SK-N-SH (cell line): ENCODE data around the gene TRPV3.

Experiments used
- EP300 ChIP-seq, 2 experiments: IDR thresholded peaks; 2 replicates each; pipeline versions ENCODE4 v1.4.0 to v1.6.1; 2012; ENCODE audit warnings: borderline replicate concordance in 1 of 2, low read depth in 1 of 2, low read length in 1 of 2
- POLR2AphosphoS5 ChIP-seq: IDR thresholded peaks from 2 replicates; pipeline ENCODE4 v1.6.1; 2012; ENCODE audit warnings: low read depth, low read length
- SMC3 ChIP-seq: IDR thresholded peaks from 2 replicates; pipeline ENCODE4 v1.6.1; 2012; ENCODE audit warnings: low read depth, low read length, improper control_type of control experiment
- TF ChIP-seq, protein P1 (sequence below): fragments of 200-600 bp; sonication (generic); IDR thresholded peaks from 2 replicates; pipeline ENCODE4 v1.6.1; 2017; ENCODE audit warnings: antibody characterized with exemption, mild to moderate bottlenecking, moderate library complexity
- TF ChIP-seq, protein P2 (sequence below): IDR thresholded peaks from 2 replicates; pipeline ENCODE4 v1.6.1; 2012; ENCODE audit warnings: mild to moderate bottlenecking, low read depth, low read length, moderate library complexity
- TF ChIP-seq, protein P3 (sequence below): IDR thresholded peaks from 2 replicates; pipeline ENCODE4 v1.4.0; 2012; ENCODE audit warnings: low read depth

DNA sequence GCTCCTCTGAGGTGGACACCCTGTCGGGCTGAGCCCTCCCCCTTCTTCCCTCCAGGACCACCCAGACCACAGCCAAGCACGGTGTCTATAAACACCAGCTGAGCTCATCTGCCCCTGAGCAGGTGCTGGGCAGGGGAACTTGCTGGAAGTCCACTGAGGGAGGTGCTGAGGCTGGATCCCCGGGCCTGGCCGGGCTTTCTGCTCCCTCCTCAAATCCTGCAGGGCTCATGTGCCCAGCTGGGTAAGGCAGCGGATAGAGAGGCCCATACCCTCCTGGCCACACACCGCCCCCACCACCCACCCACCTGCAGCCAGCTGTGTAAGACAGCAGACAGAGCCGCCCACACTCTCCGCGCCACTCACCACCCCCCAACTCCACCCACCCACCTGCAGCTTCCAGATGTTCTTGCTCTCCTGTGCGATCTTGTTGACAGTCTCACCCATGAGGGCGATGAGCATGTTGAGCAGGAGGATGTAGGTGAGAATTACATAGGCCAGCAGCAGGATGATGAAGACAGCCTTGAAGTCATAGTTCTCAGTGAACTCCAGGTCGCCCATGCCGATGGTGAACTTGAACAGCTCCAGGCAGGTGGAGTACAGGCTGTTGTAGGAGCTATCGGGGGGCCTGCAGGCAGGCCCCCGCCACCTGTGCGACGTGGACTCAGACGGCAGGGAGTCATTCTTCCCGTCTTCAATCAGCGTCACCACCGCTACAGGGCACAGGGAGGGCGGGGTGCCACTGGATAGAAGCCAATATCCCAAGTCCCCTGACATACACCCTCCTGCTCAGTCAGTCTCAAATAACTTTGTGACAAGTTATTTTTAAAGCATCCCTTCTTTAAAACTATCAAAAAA, 15.9 kb upstream of the TRPV3 start:
- TF ChIP-seq, protein P1, sequence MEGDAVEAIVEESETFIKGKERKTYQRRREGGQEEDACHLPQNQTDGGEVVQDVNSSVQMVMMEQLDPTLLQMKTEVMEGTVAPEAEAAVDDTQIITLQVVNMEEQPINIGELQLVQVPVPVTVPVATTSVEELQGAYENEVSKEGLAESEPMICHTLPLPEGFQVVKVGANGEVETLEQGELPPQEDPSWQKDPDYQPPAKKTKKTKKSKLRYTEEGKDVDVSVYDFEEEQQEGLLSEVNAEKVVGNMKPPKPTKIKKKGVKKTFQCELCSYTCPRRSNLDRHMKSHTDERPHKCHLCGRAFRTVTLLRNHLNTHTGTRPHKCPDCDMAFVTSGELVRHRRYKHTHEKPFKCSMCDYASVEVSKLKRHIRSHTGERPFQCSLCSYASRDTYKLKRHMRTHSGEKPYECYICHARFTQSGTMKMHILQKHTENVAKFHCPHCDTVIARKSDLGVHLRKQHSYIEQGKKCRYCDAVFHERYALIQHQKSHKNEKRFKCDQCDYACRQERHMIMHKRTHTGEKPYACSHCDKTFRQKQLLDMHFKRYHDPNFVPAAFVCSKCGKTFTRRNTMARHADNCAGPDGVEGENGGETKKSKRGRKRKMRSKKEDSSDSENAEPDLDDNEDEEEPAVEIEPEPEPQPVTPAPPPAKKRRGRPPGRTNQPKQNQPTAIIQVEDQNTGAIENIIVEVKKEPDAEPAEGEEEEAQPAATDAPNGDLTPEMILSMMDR, result no peak
- no peak for TF ChIP-seq EP300 (IDR thresholded peaks at IDR 0.05; ENCODE audit: borderline replicate concordance in 1 of 2, low read depth in 1 of 2, low read length in 1 of 2)
- TF ChIP-seq POLR2AphosphoS5, result no peak
- TF ChIP-seq, protein P2, sequence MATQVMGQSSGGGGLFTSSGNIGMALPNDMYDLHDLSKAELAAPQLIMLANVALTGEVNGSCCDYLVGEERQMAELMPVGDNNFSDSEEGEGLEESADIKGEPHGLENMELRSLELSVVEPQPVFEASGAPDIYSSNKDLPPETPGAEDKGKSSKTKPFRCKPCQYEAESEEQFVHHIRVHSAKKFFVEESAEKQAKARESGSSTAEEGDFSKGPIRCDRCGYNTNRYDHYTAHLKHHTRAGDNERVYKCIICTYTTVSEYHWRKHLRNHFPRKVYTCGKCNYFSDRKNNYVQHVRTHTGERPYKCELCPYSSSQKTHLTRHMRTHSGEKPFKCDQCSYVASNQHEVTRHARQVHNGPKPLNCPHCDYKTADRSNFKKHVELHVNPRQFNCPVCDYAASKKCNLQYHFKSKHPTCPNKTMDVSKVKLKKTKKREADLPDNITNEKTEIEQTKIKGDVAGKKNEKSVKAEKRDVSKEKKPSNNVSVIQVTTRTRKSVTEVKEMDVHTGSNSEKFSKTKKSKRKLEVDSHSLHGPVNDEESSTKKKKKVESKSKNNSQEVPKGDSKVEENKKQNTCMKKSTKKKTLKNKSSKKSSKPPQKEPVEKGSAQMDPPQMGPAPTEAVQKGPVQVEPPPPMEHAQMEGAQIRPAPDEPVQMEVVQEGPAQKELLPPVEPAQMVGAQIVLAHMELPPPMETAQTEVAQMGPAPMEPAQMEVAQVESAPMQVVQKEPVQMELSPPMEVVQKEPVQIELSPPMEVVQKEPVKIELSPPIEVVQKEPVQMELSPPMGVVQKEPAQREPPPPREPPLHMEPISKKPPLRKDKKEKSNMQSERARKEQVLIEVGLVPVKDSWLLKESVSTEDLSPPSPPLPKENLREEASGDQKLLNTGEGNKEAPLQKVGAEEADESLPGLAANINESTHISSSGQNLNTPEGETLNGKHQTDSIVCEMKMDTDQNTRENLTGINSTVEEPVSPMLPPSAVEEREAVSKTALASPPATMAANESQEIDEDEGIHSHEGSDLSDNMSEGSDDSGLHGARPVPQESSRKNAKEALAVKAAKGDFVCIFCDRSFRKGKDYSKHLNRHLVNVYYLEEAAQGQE, result no peak
- TF ChIP-seq, protein P3, sequence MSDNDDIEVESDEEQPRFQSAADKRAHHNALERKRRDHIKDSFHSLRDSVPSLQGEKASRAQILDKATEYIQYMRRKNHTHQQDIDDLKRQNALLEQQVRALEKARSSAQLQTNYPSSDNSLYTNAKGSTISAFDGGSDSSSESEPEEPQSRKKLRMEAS, result no peak
- TF ChIP-seq SMC3, result no peak
